Hepatocyte (in vitro differentiated cells): ENCODE measurements around the gene ULK2. TPM values are rescaled to one million over a fixed set of nuclear protein-coding genes. Genes with fewer than 3 reads are reported as not detected.
A peak's percentile ranks its signal among the peaks of the same experiment; 100 is the strongest.

Experiments
- DNase-seq: peaks from one replicate; pipeline ENCODE4 v3.0.0-alpha.2; 2016; ENCODE audit warnings: low spot score
- H2AFZ ChIP-seq: fragments of 200-600 bp; sonication (generic); 2 replicates; pipeline ENCODE4 v1.6.0; 2016; ENCODE audit warnings: antibody characterized with exemption, mild to moderate bottlenecking
- H3K27ac ChIP-seq: fragments of 200-600 bp; sonication (generic); 2 replicates; pipeline ENCODE4 v1.5.1; 2016; ENCODE audit warnings: mild to moderate bottlenecking
- H3K27me3 ChIP-seq: fragments of 200-600 bp; sonication (generic); 2 replicates; pipeline ENCODE4 v1.6.1; 2016
- H3K36me3 ChIP-seq: fragments of 200-600 bp; sonication (generic); replicated peaks from 2 replicates; pipeline ENCODE4 v1.5.1; 2016; ENCODE audit warnings: low read depth; ENCODE audit not compliant: insufficient read depth
- H3K4me1 ChIP-seq: fragments of 200-600 bp; sonication (generic); 2 replicates; pipeline ENCODE4 v1.5.1; 2016; ENCODE audit warnings: mild to moderate bottlenecking, moderate library complexity; ENCODE audit not compliant: insufficient read depth
- H3K4me2 ChIP-seq: fragments of 200-600 bp; sonication (generic); 2 replicates; pipeline ENCODE4 v1.6.0; 2016
- H3K4me3 ChIP-seq: fragments of 200-600 bp; sonication (generic); 2 replicates; pipeline ENCODE4 v1.5.1; 2016; ENCODE audit warnings: mild to moderate bottlenecking
- H3K79me2 ChIP-seq: fragments of 200-600 bp; sonication (generic); 2 replicates; pipeline ENCODE4 v1.6.0; 2017; ENCODE audit warnings: mild to moderate bottlenecking
- H3K9me2 ChIP-seq: fragments of 200-600 bp; sonication (generic); replicated peaks from 2 replicates; pipeline ENCODE4 v1.6.0; 2017; ENCODE audit warnings: mild to moderate bottlenecking; ENCODE audit not compliant: insufficient read depth
- H3K9me3 ChIP-seq: fragments of 200-600 bp; sonication (generic); 2 replicates; pipeline ENCODE4 v1.5.1; 2016; ENCODE audit warnings: low read depth, mild to moderate bottlenecking
- H4K20me1 ChIP-seq: fragments of 200-600 bp; sonication (generic); 2 replicates; pipeline ENCODE4 v1.6.0; 2016; ENCODE audit warnings: mild to moderate bottlenecking; ENCODE audit not compliant: insufficient read depth, poor library complexity, severe bottlenecking
- CTCF ChIP-seq: fragments of 200-600 bp; sonication (generic); IDR thresholded peaks from 2 replicates; pipeline ENCODE4 v1.5.1; 2016; ENCODE audit warnings: antibody characterized with exemption, mild to moderate bottlenecking; ENCODE audit not compliant: poor library complexity
- EZH2 ChIP-seq: fragments of 200-600 bp; sonication (generic); IDR thresholded peaks from 2 replicates; pipeline ENCODE4 v1.6.1; 2016; ENCODE audit warnings: antibody characterized with exemption, mild to moderate bottlenecking, borderline replicate concordance
- EZH2phosphoT487 ChIP-seq: fragments of 200-600 bp; sonication (generic); IDR thresholded peaks from one replicate; pipeline ENCODE4 v1.6.1; 2018; ENCODE audit warnings: antibody characterized with exemption, mild to moderate bottlenecking, low read depth, moderate library complexity; ENCODE audit not compliant: unreplicated experiment, severe bottlenecking
- WGBS: methylation state at CpG from one replicate; pipeline ENCODE4 v1.1.6; 2016; ENCODE audit warnings: low lambda C conversion rate; ENCODE audit errors: missing lambda C conversion rate; 5-methylcytosine and 5-hydroxymethylcytosine counted together
- polyA plus RNA-seq: library from polyadenylated mRNA; unstranded; fragments of >200 nt; fragmentation: Nextera tagmentation; extraction: Ambion mirVana; gene quantifications from 2 replicates; pipeline ENCODE4 v1.2.1, GENCODE V29; 2016
- total RNA-seq: library from RNA; depleted of rRNA; stranded (reverse); fragments of >200 nt; gene quantifications from 2 replicates; pipeline ENCODE4 v1.2.3, GENCODE V29; 2014

ULK2 gene
- total and polyA plus RNA-seq, 2 experiments from 2014 or later: 10.6 to 18.0 TPM

- H3K36me3 ChIP-seq: no peaks in the 10 kb centered on the region
- no peaks in the 10 kb centered on the region for H4K20me1 ChIP-seq
- peaks cover 10% of the 10 kb centered on the region for H3K4me1 ChIP-seq
- no peaks in the 10 kb centered on the region for H3K9me2 ChIP-seq
- no peak for DNase-seq
- no peak overlapping the region for H3K27ac ChIP-seq
- no peak overlapping the region for H3K4me3 ChIP-seq
- TF ChIP-seq EZH2phosphoT487 (no peak), EZH2 (no peak), CTCF (no peak)
- WGBS: 95% methylated on average over 13 of the region's 13 CpGs
- no peaks in the 10 kb centered on the region for H3K9me3 ChIP-seq
- no peak overlapping the region for H3K4me2 ChIP-seq
- H2AFZ ChIP-seq: no peak overlapping the region
- H3K27me3 ChIP-seq: no peaks in the 10 kb centered on the region
- H3K79me2 ChIP-seq: no peaks in the 10 kb centered on the region
Observed at GRCh38 chr17:19747159-19747719, 120.5 kb downstream of the ULK2 start.

GRCh38 chr17:19746517-19746916 is 121.2 kb downstream of the ULK2 start:
- no peaks in the 10 kb centered on the region for H3K79me2 ChIP-seq
- H2AFZ ChIP-seq: no peak overlapping the region
- H3K27ac ChIP-seq: no peak overlapping the region
- H3K4me2 ChIP-seq: no peak overlapping the region
- H3K4me3 ChIP-seq: no peak overlapping the region
- no peaks in the 10 kb centered on the region for H3K27me3 ChIP-seq
- H3K36me3 ChIP-seq: no peaks in the 10 kb centered on the region
- peaks cover 10% of the 10 kb centered on the region for H3K4me1 ChIP-seq
- WGBS: 90% methylated on average over 20 of the region's 20 CpGs
- no peaks in the 10 kb centered on the region for H3K9me2 ChIP-seq
- no peak for DNase-seq
- H4K20me1 ChIP-seq: no peaks in the 10 kb centered on the region
- TF ChIP-seq EZH2phosphoT487: no peak
- TF ChIP-seq CTCF: no peak
- TF ChIP-seq EZH2: no peak
- H3K9me3 ChIP-seq: no peaks in the 10 kb centered on the region

GRCh38 chr17:19744922-19745757 is 122.6 kb downstream of the ULK2 start:
- H4K20me1 ChIP-seq: no peaks in the 10 kb centered on the region
- H3K9me3 ChIP-seq: no peaks in the 10 kb centered on the region
- H3K27me3 ChIP-seq: no peaks in the 10 kb centered on the region
- H3K4me2 ChIP-seq: peak overlapping the region; percentile 93
- no peaks in the 10 kb centered on the region for H3K36me3 ChIP-seq
- peak overlapping the region; percentile 58 for H3K4me3 ChIP-seq
- peak overlapping the region; percentile 94 for H2AFZ ChIP-seq
- H3K27ac ChIP-seq: no peak overlapping the region
- no peaks in the 10 kb centered on the region for H3K79me2 ChIP-seq
- no peaks in the 10 kb centered on the region for H3K9me2 ChIP-seq
- DNase-seq: peak; percentile 94
- H3K4me1 ChIP-seq: peaks cover 10% of the 10 kb centered on the region
- TF ChIP-seq CTCF (peak; percentile 89), EZH2 (no peak), EZH2phosphoT487 (no peak)
- 39% methylated on average over 45 of the region's 50 CpGs for WGBS
